ENCODE measurements around the gene SV2C.
"Not testable (repeated sequence)": the region's sequence is repeated elsewhere in the genome, so short reads cannot be mapped to it uniquely, and the experiment has no call there.

The SV2C gene

DNA sequence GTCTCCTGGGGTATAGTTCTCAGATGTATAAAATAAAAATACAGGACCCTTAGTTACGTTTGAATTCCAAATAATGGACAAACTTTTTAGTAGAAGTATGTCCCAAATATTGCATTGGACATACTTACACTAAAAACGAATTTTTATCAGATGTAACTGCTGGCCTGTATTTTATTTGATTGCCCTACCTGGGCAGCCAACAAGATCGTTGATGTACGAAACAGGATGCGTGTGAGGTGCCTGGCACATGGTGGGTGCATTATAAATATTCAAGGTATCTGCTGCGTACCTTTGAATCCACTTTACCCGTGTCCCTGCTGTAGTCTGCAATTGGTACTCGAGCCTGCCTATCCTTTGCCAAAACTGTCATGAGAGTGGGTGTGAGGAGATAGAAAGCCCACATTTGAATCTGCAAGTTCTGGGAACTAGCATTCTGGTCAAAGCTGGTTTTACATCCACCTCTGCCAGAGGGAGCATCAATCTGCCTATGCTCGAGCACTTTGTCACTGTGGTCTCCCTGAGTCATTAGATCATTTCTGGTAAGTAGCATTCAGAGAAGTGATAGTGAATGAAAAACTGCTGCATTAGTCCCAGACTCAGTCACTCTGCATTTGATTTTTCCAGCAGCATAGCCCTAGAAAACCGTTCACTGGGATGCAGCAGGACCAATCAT is 186.2 kb downstream of the SV2C start:
- no peak for DNase-seq

DNA sequence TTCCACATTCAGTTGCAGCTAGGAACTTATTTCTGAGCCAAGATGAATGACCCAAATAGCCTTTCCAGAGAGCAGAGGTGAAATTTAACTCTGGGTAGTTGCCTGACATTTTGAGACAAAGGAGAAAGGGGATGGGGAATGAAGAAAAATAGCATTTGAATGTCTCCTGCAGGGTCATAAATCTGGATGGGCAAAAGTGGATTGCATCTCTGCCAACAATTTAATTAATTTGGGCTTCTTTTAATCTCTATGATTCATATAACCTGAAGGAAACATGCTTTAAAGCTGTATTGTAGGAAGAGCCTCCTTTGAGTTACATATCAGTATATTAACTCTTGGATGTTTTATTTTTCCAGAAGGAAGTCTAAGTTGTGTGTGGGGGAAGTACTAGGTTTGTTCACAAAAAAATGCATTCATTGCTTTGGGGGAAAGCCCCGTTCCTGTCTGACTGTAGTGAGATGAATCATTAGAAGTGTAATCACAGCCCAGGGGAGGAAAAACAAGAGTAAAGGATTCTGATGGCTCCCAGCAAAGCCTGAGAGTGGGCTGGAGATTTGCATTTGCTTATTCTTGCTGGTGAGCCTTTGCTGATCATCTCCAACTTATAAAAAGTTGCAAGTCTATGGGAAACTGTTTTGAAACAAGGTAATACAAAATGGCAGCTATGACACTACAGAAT is 186.9 kb downstream of the SV2C start:
- no peak for DNase-seq

DNA sequence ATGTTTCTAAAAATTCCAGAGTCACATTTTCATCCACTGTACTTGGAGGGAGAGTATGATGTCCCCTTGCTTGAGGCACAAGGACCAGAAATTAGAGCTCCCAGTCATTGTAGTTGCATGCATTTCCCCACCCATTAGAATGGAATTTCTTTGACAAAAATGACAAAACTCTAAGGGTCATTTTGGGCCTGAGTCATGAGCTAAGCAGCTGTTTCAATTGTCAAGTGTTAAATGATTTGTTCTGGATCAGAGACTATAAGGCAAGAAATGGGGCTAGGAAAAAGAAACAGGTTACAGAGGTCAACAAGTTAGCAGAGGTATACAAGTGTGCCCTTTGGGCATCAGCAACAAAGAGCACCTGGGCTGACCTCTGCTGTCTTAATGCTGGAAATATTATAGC is 188.7 kb downstream of the SV2C start:
- DNase-seq = no peak

DNA sequence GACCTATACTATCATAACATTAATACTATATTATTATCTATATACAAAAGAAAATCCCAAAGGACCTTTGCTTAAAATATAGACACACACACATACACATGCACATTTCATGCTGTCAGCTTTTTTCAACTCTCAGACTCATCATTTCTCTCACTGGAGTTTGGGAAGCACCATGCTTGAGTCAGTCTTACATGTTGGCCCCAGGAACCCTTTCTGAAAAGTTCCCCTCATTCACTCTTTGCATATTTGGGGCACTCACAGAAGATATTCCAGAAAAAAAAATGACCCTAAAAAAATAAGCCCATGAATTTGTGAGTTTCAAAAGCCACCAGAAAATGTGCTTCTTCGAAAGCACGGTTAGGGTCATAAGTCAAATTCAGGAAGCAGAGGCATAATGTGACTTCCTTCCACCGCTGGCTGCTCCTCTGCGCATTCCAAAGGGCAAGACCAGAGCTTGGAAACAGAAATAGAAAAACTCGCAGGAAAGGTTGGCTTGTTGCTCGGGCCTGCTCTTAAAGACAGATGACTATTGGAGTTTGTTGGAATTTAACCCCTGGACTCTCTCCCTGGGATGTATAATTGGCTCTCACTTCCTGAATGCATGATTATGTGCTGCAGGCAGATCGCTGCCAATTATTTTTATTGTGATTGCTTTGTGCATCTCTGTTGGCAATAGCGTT is 190.2 kb downstream of the SV2C start:
- DNase-seq = no peak

DNA sequence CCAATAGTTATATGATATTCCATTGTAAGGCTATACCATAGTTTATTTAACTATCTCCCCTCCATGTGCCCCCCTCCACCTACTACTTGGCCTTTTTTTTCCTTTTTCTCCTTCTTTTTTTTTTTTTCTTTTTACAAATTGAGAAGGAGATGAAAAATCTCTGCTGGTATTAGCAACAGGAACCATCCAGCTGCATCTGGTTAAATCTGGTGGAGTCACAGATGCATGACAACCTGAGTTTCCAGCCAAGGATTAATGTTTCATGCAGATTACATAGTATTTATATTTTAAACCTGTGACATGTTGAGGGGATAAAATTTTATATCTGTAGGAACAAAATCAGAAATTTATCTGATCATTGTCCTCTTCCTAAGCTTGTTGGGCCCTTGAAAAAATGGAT is 191.4 kb downstream of the SV2C start:
- no peak for DNase-seq

DNA sequence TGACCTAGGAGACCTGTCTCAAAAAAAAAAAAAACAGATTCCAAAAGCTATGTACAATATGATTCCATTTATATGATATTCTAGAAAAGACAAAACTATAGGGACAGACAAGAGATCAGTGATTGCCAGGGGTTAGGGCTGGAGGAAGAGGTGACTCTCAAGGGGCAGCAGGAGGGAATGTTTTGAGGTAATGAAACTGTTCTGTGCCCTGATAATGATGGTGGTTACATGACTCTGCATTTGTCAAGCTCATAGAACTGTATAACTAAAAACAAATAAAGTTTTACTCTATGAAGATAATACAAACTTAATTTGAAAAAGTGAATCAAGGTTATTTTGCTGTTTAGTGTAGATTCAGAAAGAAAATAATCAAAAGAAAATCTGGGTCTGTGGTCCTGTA is 194.6 kb downstream of the SV2C start:
- DNase-seq = no peak

DNA sequence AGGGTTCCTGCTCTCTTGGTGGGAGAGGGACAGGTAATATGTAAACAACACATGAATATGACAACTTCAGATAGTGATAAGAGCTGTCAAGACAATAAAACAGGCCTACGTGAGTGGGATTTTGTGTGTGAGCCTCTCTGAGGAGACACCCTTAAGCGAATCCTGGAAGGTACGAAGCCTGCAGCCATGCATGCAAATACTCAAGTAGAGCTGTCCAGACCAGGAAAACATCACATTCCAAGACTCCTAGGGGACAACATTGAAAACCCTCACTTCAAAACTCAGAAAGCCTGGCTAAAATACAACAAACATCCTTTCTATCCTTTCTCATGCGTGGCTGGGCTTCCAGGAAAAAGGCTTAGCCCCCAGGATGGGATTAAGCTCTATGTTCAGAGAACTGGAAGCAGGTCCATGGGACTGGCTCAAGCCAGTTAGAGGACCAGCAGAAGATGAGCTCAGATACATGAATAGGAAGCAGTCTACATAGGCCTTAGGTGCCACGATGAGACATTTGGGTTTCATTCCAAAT is 195.1 kb downstream of the SV2C start:
- no peak for DNase-seq

DNA sequence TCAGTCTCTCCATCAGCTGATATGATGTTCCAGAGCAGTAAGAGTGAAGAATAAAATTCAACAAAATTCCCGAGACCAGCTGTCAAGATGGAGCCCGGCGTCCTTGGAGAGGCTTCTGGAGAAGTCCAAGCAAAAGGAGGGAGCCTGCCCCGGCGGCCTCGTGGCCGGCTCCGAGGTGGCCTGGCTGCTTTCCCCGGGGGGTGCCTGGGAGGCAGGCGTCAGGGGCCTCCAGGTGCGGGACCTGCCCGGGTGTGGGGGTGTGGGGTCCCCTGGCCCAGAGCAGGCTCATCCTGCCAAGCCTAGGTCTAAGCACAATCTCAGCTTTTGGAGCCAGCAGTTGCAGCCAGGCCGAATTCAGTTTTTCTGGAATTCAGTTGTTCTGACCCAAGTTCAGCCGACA is 197.3 kb downstream of the SV2C start:
- DNase-seq = no peak

DNA sequence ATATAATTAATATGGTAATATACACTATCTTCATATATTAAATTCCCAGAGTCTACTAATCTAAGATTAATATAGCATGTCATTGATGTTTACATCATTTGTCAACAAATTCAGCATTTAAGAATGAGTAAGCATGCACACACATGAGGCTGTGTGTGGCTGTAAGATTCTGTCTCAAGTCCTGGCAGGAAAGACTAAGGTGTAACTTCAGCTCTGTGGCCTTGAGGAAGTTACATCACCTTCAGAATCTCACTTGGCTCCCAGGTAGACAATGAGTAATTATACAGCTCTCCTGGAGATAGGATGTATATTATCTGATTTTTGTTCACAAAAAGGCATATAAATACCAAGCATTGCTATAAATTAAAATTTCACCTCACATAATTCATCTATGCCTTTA is 200.5 kb downstream of the SV2C start:
- DNase-seq = no peak

DNA sequence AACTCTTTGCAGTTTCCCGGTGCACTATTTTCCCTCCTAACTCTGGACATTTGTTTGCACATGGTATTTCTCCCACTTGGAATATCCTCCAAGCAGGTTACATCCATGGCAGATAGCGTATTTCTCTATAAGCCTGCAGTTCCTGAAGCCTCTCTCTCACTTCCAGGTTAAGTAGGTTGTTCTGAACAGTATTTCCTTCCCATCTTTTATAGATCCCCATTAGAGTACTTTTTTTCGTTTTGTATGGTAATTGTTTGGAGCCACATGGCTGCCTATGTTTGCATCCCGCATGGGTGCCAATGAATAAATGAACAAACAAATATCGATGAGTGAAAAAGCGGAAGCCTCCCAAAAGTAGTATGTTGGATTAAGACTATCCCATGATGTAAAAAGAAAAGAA is 206.5 kb downstream of the SV2C start:
- DNase-seq = no peak

DNA sequence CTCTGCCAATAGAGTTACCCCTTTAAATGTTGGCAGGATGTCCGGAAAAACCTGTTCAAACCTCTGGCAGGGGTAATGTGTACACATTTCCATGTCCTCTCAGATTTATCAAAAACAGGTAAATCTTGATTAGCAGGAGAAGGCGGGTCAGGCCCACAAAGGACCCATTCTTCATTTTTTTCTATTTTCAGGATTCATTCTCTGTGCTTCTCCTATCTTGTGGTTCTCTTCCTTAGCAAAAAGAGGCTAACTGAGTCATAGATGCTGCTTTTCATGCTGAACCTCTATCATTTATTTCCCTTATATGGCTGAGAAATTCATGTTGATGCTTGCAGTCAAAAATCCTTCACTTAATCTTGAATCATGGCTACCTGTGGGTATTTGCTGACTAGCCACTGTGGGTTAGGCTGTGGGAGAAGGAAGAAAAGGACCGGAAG is 207.2 kb downstream of the SV2C start:
- DNase-seq = no peak

DNA sequence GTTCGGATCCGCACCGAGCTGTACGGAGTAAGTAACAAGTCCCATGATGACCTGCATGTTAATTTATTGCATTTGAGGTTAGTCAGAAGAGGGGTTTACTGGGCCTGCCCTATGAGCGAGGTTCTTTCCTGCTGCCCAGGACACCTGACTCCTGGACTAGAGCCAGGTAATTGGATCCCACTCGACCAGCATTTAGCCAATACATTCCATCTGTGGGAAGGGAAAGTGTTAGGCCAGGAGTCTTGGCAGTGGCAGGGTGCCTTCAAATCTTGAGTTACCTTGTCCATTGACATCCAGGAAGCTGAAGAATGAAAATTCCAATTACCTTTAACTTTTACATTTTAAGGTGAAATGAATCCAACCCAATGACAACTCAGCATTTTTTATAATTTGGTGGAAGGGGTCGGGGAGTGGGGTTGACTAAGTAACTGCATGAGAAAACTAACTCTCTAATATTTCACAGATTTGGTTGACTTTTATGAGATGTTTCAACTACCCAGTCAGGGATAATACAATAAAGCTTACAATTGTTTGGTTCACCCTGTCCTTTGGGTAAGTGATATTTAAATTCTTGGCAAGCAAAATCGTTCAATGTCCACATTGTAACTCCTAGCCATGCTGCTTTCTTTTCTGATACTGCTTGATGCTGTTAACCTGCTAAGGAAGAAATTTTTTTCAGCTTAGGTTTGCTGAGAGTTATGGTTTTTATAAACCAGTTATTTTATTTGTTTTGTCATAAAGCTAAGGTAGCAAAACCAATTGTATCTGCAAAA is 208.3 kb downstream of the SV2C start:
- no peak for DNase-seq

DNA sequence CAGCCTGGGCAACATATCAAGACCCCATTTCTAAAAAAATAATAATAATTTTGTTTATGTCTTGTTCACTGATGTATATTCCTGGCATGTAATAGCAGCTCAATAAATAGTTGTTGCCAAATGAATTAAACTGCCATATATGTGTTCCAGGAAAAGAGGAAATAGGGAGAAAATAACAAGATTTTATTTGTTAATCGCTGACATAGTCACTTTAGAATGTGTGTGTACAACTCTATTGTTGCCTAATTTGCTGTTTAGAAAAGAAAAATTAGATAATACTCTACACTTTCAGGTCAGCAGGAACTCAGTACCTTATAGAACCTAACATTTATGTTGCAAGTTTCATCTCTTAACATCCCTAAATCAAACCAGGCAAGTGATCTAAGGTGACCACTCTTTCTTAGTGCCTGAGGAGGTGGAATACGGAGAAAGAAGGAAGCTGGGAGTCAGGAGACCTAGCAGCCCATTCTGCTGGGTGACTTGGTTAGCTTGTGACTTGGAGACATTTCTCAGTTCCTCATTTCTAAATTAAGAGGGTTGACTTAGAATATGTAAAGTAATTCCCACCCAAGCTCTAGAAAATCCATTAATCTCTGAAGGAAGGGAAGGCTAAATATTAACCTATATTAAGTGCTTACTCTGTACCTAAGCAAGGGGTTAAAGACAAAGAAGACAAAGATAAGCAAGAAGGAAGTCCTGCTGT is 209.6 kb downstream of the SV2C start:
- DNase-seq = no peak

DNA sequence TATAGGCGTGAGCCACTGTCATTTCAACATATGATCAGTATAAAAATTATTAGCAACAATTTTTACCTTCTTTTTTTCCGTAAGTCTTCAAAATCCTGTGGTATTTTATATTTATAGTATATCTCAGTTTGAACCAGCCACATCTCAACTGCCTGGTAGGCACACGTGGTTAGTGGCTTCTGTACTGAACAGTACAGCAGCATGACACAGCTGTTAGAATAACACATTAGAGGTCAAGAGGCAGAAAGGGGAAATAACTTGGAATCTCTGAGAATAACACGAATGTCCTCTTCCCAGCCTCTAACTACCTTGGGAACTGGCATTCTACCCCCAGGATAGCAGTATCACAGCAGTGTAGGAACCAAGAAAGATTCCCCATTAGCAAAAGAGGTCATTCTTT is 211.4 kb downstream of the SV2C start:
- DNase-seq = no peak

DNA sequence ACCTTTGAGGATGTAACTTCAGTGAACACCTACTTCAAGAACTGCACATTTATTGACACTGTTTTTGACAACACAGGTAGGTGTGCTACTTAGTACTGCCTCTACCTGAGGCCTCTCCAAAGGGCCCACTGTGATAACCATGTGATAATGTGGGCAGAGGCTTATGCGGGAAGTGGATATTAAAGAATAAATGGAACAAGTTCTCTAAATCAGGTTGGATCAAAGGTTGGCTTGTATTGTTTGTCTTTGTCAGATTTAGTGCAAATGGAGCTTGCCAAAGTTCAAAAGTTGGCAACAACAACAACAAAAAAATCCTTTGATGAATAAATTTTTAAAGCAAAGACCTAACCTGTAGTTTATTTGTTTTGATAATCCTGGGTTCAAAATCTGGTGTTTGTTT is 215.7 kb downstream of the SV2C start:
- DNase-seq = no peak

DNA sequence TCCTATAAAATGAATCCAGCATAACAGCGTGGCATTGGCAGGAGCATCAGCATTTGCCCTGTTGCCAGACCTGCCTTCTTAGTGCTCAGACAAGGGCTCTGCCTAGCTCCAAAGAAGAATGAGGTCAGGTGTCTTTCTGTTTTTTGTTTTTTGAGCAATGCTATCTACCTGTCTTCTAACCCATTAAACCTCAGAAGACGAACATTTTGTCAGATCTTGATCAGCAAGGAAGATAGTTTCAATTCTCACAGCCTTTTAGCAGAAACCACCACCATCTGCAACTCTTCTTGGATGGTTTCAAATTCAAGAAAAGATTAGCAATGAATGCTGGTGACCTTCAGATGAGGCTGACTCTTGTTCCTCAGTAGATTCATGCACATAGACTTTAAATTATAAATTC is 216.4 kb downstream of the SV2C start:
- DNase-seq = no peak

DNA sequence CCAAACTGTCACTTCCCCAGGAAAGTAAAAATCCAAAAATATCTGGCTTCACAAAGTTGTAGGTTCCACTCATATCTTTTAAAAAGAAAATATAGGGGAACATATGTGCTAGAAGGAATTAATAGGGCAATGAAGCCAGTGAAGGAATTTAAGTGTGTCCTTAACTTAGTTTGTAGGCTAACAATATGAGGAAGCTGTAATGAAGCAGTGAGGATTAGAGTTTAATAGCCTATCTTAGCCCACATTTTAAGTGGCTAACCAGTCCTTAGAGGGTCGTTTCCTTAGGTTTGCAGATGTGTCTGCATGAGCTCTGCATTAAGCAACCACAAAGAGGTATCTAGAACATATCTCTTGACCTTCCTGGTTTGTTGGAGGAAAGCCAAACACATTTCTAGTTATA is 218.7 kb downstream of the SV2C start:
- DNase-seq = not testable (repeated sequence)

DNA sequence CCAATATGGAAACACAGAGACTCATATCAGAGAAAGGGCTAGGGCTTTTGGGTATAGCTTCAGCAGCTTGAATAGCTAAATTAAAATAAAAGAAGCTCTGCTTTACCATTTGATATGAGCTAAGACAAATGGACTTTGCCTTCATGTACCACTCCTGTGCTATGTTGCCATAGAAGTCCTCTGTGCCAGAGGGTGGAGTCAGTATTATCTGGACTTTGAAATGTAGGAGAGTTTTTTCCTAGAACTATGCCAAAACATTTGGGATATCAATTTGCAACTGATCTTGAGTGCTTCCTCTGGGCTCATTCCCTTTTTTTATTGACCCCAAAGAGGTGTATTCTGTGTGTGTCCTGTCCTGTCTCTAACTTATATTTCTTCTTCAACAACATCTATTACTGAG is 219.5 kb downstream of the SV2C start:
- DNase-seq = not testable (repeated sequence)

DNA sequence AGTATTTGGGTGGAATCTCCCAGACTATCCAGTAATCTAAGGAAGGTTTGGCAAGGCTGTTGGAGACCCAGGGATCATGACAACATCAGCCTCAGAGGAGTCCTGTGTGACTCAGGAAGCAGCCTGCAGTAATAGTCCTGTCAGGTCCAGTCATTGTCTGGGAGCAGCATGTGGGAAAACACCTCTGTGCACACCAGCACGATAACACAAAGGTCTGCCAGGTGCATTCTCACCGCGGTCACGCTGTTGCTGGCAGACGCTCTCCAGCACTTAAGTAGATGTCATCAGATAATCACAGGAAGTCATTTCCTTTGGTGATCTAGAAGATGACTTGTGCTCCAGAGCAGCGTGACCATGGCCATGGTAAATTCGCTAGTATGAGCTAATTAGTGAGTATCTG is 220.7 kb downstream of the SV2C start:
- DNase-seq = peak in 1 of 2 experiments; percentile 9

DNA sequence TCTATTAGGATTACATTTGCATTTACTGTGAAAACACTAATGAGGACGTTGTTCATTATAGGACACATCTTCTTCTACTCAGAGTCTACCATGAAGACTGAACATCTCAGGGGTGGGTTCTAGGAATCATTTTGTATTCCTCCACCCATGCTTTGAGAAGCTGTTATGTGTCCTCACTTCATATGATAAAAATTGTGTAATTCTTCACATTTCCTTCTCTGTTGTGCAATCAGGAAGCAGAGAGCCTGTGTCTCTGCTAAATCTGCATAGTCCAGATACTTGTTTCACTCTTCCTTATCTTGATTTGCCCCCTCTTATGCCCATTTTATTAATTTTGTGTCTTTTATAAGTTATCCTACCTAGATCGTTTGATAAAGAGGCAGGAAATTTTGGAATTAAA is 222.1 kb downstream of the SV2C start:
- DNase-seq = no peak

DNA sequence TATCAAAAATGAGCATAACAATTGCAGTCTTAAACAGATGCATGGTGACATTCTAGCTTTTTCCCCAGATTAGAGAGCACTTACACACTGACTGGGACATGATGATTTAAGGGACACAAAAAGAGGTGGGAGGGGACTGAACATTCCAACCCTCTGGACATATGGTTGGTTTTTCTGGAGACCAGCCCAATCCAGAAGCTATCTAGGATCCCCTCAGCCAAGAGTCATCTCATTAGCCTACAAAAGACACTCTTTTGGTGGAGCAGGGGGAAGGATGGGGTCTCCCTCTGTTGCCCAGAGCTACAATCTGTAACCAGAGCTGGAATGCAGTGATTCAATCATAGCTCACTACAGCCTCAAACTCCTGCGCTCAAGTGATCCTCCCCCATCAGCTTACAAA is 222.6 kb downstream of the SV2C start:
- DNase-seq = no peak

DNA sequence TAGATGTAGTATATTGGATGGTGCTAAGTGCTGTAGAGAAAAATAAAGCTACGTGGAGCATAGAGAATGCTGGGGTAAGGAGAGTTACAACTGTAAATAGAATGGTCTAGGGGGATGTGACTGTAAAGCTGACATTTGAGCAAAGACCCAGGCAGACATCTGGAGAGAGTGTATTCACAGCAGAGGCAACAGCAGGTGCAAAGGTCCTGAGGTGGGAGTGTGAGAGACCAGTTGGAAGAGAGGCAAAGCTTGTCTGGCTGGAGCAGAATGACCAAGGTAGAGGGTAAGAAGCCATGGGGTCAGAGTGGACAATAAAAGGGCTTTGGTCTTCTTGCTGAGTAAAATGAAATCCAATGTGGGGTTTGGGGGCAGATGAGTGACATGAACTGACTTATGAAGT is 227.0 kb downstream of the SV2C start:
- no peak for DNase-seq

DNA sequence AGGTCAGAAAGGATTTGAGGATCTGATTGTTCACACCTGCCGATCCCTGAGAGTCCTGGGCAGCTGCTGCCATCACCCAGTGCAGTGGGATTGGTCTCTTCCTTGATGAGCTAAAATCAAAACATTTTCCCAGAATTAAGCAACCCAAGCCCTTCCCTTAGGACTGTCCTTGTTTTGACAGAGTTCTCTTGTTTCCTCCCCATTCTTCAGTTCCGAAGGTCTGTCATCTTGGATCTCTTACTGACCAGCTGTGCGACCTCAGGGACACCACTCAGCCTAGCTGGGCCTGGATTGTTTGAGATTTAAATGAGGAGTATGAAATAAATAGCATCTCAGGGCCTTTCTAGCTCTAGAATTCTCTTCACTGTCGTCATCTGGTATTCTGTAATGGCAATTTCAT is 229.6 kb downstream of the SV2C start:
- DNase-seq = no peak

All from SHP77 (cell line).